ENCODE results near the gene SUSD4. TPM values are rescaled to one million over a fixed set of nuclear protein-coding genes. Genes with fewer than 3 reads are reported as not detected.
A peak's percentile ranks its signal among the peaks of the same experiment; 100 is the strongest.

SUSD4 gene
- polyA plus RNA-seq, 4 donors, result 0.27 to 1.5 (median 0.61) TPM; not detected in 1

DNA sequence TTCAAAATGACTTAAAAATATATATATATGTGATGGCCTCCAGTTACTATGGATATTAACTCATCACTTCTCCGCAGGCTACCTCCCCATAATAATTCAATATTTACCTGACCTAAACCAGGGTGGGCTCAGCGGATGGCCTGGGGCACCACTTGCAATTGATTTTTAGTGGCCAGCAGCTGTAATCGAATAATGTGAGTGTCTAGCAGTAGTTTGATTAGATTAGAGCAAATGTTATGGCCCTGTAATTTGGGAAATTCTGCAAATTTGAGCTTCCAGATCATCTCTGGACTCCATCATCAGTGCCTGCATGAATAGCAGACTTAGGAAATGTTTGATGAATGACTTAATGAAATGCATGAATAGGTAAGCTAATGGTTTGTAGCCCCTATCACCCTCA lies 14.7 kb downstream of the SUSD4 start:
- FAIRE-seq, result no peak
- no peaks in the 10 kb centered on the region for H3K4me1 ChIP-seq (ENCODE audit: control insufficient read depth in 3 of 3, insufficient read depth in 2 of 3, low read depth in 1 of 3, low read length in 2 of 3)
- WGBS, 3 donors, result 85 to 94% (median 91%) methylated on average over 3 of the region's 3 CpGs

DNA sequence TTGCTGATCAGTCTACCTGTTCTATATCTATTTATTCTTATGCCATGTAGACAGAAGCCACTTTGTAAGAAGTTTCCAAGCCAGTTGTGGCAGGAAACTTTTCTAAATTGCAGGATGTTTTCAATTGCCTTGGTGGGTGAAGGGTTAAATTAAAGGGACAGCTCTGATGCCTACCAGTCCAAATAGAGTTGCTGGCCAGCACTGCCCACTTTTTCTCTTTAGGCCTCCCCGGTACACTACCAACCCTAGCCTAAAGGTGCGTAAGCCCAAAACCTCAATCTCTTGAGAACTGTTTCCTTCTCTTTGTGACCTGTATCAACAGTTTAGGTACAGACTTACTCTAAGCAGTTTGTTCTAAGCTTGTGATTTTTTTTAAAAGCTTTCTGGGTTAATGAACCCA lies 15.5 kb downstream of the SUSD4 start:
- Histone ChIP-seq H3K4me3 (ENCODE audit: low read depth in 1 of 3, low read length in 3 of 3) (no peak overlapping the region), H3K27ac (ENCODE audit: low read depth in 1 of 3, low read length in 2 of 3) (no peak overlapping the region), H3K9me3 (ENCODE audit: control insufficient read depth in 2 of 2, insufficient read depth in 1 of 2, low read depth in 1 of 2, low read length in 1 of 2) (no peaks in the 10 kb centered on the region), H3K4me1 (ENCODE audit: control insufficient read depth in 3 of 3, insufficient read depth in 2 of 3, low read depth in 1 of 3, low read length in 2 of 3) (peaks cover 0 to 2% (median 0%) of the 10 kb centered on the region in 3 donors), H3K27me3 (ENCODE audit: control insufficient read depth in 3 of 3, insufficient read depth in 3 of 3, low read length in 3 of 3) (peaks cover 0 to 20% (median 4%) of the 10 kb centered on the region in 3 donors), H3K36me3 (ENCODE audit: control insufficient read depth in 3 of 3, insufficient read depth in 2 of 3, low read depth in 1 of 3, low read length in 3 of 3) (no peaks in the 10 kb centered on the region)
- DNase-seq (no peak), FAIRE-seq (no peak)
- 82 to 98% (median 83%) methylated on average over 2 of the region's 2 CpGs for WGBS, 3 donors

More for the DNA sequence above, 14.7 kb downstream of the SUSD4 start:
- no peak overlapping the region for H3K27ac ChIP-seq (ENCODE audit: low read depth in 1 of 3, low read length in 2 of 3)
- H3K27me3 ChIP-seq (ENCODE audit: control insufficient read depth in 3 of 3, insufficient read depth in 3 of 3, low read length in 3 of 3), result peaks cover 0 to 25% (median 4%) of the 10 kb centered on the region in 3 donors
- no peaks in the 10 kb centered on the region for H3K9me3 ChIP-seq (ENCODE audit: control insufficient read depth in 2 of 2, insufficient read depth in 1 of 2, low read depth in 1 of 2, low read length in 1 of 2)
- no peak overlapping the region for H3K4me3 ChIP-seq (ENCODE audit: low read depth in 1 of 3, low read length in 3 of 3)
- no peak for DNase-seq
- H3K36me3 ChIP-seq (ENCODE audit: control insufficient read depth in 3 of 3, insufficient read depth in 2 of 3, low read depth in 1 of 3, low read length in 3 of 3), result no peaks in the 10 kb centered on the region

GRCh38 chr1:223347583-223347982 lies 16.4 kb downstream of the SUSD4 start:
- peaks cover 0 to 13% (median 4%) of the 10 kb centered on the region in 3 donors for H3K27me3 ChIP-seq (ENCODE audit: control insufficient read depth in 3 of 3, insufficient read depth in 3 of 3, low read length in 3 of 3)
- H3K4me3 ChIP-seq (ENCODE audit: low read depth in 1 of 3, low read length in 3 of 3), result no peak overlapping the region
- no peak for FAIRE-seq
- peaks cover 0 to 2% (median 0%) of the 10 kb centered on the region in 3 donors for H3K4me1 ChIP-seq (ENCODE audit: control insufficient read depth in 3 of 3, insufficient read depth in 2 of 3, low read depth in 1 of 3, low read length in 2 of 3)
- H3K9me3 ChIP-seq (ENCODE audit: control insufficient read depth in 2 of 2, insufficient read depth in 1 of 2, low read depth in 1 of 2, low read length in 1 of 2), result peaks cover 0 to 2% of the 10 kb centered on the region in 2 donors
- no peaks in the 10 kb centered on the region for H3K36me3 ChIP-seq (ENCODE audit: control insufficient read depth in 3 of 3, insufficient read depth in 2 of 3, low read depth in 1 of 3, low read length in 3 of 3)
- DNase-seq, result no peak
- WGBS, 3 donors, result 62 to 86% (median 84%) methylated on average over 4 of the region's 4 CpGs
- no peak overlapping the region for H3K27ac ChIP-seq (ENCODE audit: low read depth in 1 of 3, low read length in 2 of 3)

- WGBS, 3 donors, result 93 to 97% (median 93%) methylated on average over 4 of the region's 4 CpGs
These were observed 17.7 kb downstream of the SUSD4 start for GRCh38 chr1:223346311-223346710.

GRCh38 chr1:223345720-223346119 lies 18.3 kb downstream of the SUSD4 start:
- H3K36me3 ChIP-seq (ENCODE audit: control insufficient read depth in 3 of 3, insufficient read depth in 2 of 3, low read depth in 1 of 3, low read length in 3 of 3), result no peaks in the 10 kb centered on the region
- H3K27me3 ChIP-seq (ENCODE audit: control insufficient read depth in 3 of 3, insufficient read depth in 3 of 3, low read length in 3 of 3), result no peaks in the 10 kb centered on the region
- no peak overlapping the region for H3K27ac ChIP-seq (ENCODE audit: low read depth in 1 of 3, low read length in 2 of 3)
- no peak for FAIRE-seq
- H3K9me3 ChIP-seq (ENCODE audit: control insufficient read depth in 2 of 2, insufficient read depth in 1 of 2, low read depth in 1 of 2, low read length in 1 of 2), result peaks cover 0 to 2% of the 10 kb centered on the region in 2 donors
- peaks cover 0 to 2% (median 0%) of the 10 kb centered on the region in 3 donors for H3K4me1 ChIP-seq (ENCODE audit: control insufficient read depth in 3 of 3, insufficient read depth in 2 of 3, low read depth in 1 of 3, low read length in 2 of 3)
- no peak overlapping the region for H3K4me3 ChIP-seq (ENCODE audit: low read depth in 1 of 3, low read length in 3 of 3)
- WGBS, 3 donors, result 70 to 78% (median 73%) methylated on average over 4 of the region's 4 CpGs
- no peak for DNase-seq

More at GRCh38 chr1:223346311-223346710, 17.7 kb downstream of the SUSD4 start:
- peaks cover 0 to 2% (median 0%) of the 10 kb centered on the region in 3 donors for H3K4me1 ChIP-seq (ENCODE audit: control insufficient read depth in 3 of 3, insufficient read depth in 2 of 3, low read depth in 1 of 3, low read length in 2 of 3)
- no peaks in the 10 kb centered on the region for H3K36me3 ChIP-seq (ENCODE audit: control insufficient read depth in 3 of 3, insufficient read depth in 2 of 3, low read depth in 1 of 3, low read length in 3 of 3)
- H3K27ac ChIP-seq (ENCODE audit: low read depth in 1 of 3, low read length in 2 of 3), result no peak overlapping the region
- DNase-seq, result no peak
- FAIRE-seq, result no peak
- H3K9me3 ChIP-seq (ENCODE audit: control insufficient read depth in 2 of 2, insufficient read depth in 1 of 2, low read depth in 1 of 2, low read length in 1 of 2), result peaks cover 0 to 2% of the 10 kb centered on the region in 2 donors
- H3K27me3 ChIP-seq (ENCODE audit: control insufficient read depth in 3 of 3, insufficient read depth in 3 of 3, low read length in 3 of 3), result peaks cover 0 to under 1% (median under 1%) of the 10 kb centered on the region in 3 donors
- H3K4me3 ChIP-seq (ENCODE audit: low read depth in 1 of 3, low read length in 3 of 3), result no peak overlapping the region

GRCh38 chr1:223344491-223344890 lies 19.5 kb downstream of the SUSD4 start:
- WGBS, 3 donors, result 28 to 60% (median 48%) methylated on average over 6 of the region's 6 CpGs
- DNase-seq (peak; percentile 51 to 68), FAIRE-seq (no peak)
- no peaks in the 10 kb centered on the region for H3K27me3 ChIP-seq (ENCODE audit: control insufficient read depth in 3 of 3, insufficient read depth in 3 of 3, low read length in 3 of 3)
- no peak overlapping the region for H3K27ac ChIP-seq (ENCODE audit: low read depth in 1 of 3, low read length in 2 of 3)
- H3K4me1 ChIP-seq (ENCODE audit: control insufficient read depth in 3 of 3, insufficient read depth in 2 of 3, low read depth in 1 of 3, low read length in 2 of 3), result peaks cover 0 to 2% (median 0%) of the 10 kb centered on the region in 3 donors
- H3K9me3 ChIP-seq (ENCODE audit: control insufficient read depth in 2 of 2, insufficient read depth in 1 of 2, low read depth in 1 of 2, low read length in 1 of 2), result peaks cover 0 to 2% of the 10 kb centered on the region in 2 donors
- no peaks in the 10 kb centered on the region for H3K36me3 ChIP-seq (ENCODE audit: control insufficient read depth in 3 of 3, insufficient read depth in 2 of 3, low read depth in 1 of 3, low read length in 3 of 3)
- H3K4me3 ChIP-seq (ENCODE audit: low read depth in 1 of 3, low read length in 3 of 3), result no peak overlapping the region

DNA sequence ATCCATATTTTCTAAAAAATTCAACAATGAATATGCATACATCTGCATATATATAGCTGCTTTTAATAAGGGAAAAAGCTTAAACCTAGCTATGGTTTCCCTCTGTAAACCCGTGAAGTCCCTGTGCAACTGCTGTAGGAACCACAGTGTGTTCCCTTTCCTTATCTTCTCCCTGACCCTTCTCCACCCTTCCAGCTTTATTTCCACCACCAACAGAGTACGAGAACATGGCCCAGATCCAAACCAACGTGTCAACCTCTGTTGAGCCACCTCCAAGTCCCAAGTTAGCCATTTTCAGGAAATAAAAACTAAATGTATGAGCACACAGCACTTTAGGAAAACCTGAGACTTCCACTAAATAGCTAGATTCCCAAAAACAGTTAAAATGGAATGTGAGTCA lies 20.3 kb downstream of the SUSD4 start:
- no peak overlapping the region for H3K27ac ChIP-seq (ENCODE audit: low read depth in 1 of 3, low read length in 2 of 3)
- FAIRE-seq, result no peak

GRCh38 chr1:223341121-223341520 lies 22.9 kb downstream of the SUSD4 start:
- FAIRE-seq (no peak), DNase-seq (no peak)
- Histone ChIP-seq H3K27me3 (ENCODE audit: control insufficient read depth in 3 of 3, insufficient read depth in 3 of 3, low read length in 3 of 3) (peaks cover 0 to 3% (median 0%) of the 10 kb centered on the region in 3 donors), H3K27ac (ENCODE audit: low read depth in 1 of 3, low read length in 2 of 3) (no peak overlapping the region), H3K4me3 (ENCODE audit: low read depth in 1 of 3, low read length in 3 of 3) (no peak overlapping the region), H3K9me3 (ENCODE audit: control insufficient read depth in 2 of 2, insufficient read depth in 1 of 2, low read depth in 1 of 2, low read length in 1 of 2) (peaks cover 0 to 2% of the 10 kb centered on the region in 2 donors), H3K36me3 (ENCODE audit: control insufficient read depth in 3 of 3, insufficient read depth in 2 of 3, low read depth in 1 of 3, low read length in 3 of 3) (no peaks in the 10 kb centered on the region), H3K4me1 (ENCODE audit: control insufficient read depth in 3 of 3, insufficient read depth in 2 of 3, low read depth in 1 of 3, low read length in 2 of 3) (peaks cover 0 to 2% (median 0%) of the 10 kb centered on the region in 3 donors)
- 58 to 91% (median 72%) methylated on average over 7 of the region's 7 CpGs for WGBS, 3 donors

More for the DNA sequence above, 20.3 kb downstream of the SUSD4 start:
- 12 to 35% (median 17%) methylated on average over 3 of the region's 3 CpGs for WGBS, 3 donors
- H3K36me3 ChIP-seq (ENCODE audit: control insufficient read depth in 3 of 3, insufficient read depth in 2 of 3, low read depth in 1 of 3, low read length in 3 of 3), result no peaks in the 10 kb centered on the region
- peak in 1 of 2 donors; percentile 50 for DNase-seq
- H3K4me1 ChIP-seq (ENCODE audit: control insufficient read depth in 3 of 3, insufficient read depth in 2 of 3, low read depth in 1 of 3, low read length in 2 of 3), result peaks cover 0 to 2% (median 0%) of the 10 kb centered on the region in 3 donors
- no peaks in the 10 kb centered on the region for H3K27me3 ChIP-seq (ENCODE audit: control insufficient read depth in 3 of 3, insufficient read depth in 3 of 3, low read length in 3 of 3)
- no peak overlapping the region for H3K4me3 ChIP-seq (ENCODE audit: low read depth in 1 of 3, low read length in 3 of 3)
- peaks cover 0 to 2% of the 10 kb centered on the region in 2 donors for H3K9me3 ChIP-seq (ENCODE audit: control insufficient read depth in 2 of 2, insufficient read depth in 1 of 2, low read depth in 1 of 2, low read length in 1 of 2)

DNA sequence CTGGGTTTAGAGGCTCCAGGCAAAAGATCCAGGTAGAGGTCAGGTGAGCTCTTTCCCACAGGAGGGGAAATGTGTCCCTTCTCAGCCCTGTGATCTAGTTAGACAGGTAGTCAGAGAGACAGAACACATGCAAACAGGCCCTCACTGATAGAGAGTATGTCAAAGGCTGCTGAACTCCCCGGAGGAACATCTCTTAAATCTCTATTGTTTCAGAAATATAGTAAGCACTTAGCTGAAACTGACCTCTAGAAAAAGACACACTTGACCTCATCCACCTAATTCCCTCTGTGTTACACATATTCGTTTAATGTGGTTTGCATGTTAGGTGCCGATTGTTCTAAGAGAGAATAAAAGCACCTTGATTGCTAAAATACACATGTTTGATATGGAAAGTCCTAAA lies 23.3 kb downstream of the SUSD4 start:
- FAIRE-seq (no peak), DNase-seq (no peak)
- H3K27me3 ChIP-seq (ENCODE audit: control insufficient read depth in 3 of 3, insufficient read depth in 3 of 3, low read length in 3 of 3), result peaks cover 0 to 3% (median 0%) of the 10 kb centered on the region in 3 donors
- no peaks in the 10 kb centered on the region for H3K36me3 ChIP-seq (ENCODE audit: control insufficient read depth in 3 of 3, insufficient read depth in 2 of 3, low read depth in 1 of 3, low read length in 3 of 3)
- peaks cover 0 to 2% of the 10 kb centered on the region in 2 donors for H3K9me3 ChIP-seq (ENCODE audit: control insufficient read depth in 2 of 2, insufficient read depth in 1 of 2, low read depth in 1 of 2, low read length in 1 of 2)
- 73 to 86% (median 75%) methylated on average over 3 of the region's 3 CpGs for WGBS, 3 donors
- H3K4me1 ChIP-seq (ENCODE audit: control insufficient read depth in 3 of 3, insufficient read depth in 2 of 3, low read depth in 1 of 3, low read length in 2 of 3), result peaks cover 0 to 2% (median 0%) of the 10 kb centered on the region in 3 donors
- H3K4me3 ChIP-seq (ENCODE audit: low read depth in 1 of 3, low read length in 3 of 3), result no peak overlapping the region
- no peak overlapping the region for H3K27ac ChIP-seq (ENCODE audit: low read depth in 1 of 3, low read length in 2 of 3)
